A549 treated with AZD9567 at 1 μM for 4 hours (cell line): ENCODE measurements around the gene STX10. TPM values are rescaled to one million over a fixed set of nuclear protein-coding genes. Genes with fewer than 3 reads are reported as not detected.

Experiments used
- total RNA-seq: library from RNA; stranded (reverse); fragments of 200-300 nt; extraction: Qiagen RNA extraction; gene quantifications from 5 replicates; pipeline ENCODE4 v1.2.3, GENCODE V29; 2022; ENCODE audit not compliant: insufficient read depth

STX10 gene
- 48.0 to 53.3 TPM (median 52.4 TPM) in 5 replicates for total RNA-seq

GRCh38 chr19:13150187-13150930 lies at the start of gene STX10, which contains the start of gene IER2:
STX10 (minus strand) TSS chr19:13150375; CDS start chr19:13150173, 202 bp downstream.
IER2 (plus strand) TSS chr19:13150411; CDS start chr19:13153187, 2,776 bp downstream.

GRCh38 chr19:13117772-13118423 lies 32.3 kb downstream of the STX10 start, which contains the start of gene NACC1:
NACC1 (plus strand) TSS chr19:13118264; CDS start chr19:13135208, 16,944 bp downstream.

GRCh38 chr19:13116282-13117175 lies 33.6 kb downstream of the STX10 start, which contains the start of gene TRMT1:
TRMT1 (minus strand) TSS chr19:13116740; CDS start chr19:13116399, 341 bp downstream.

GRCh38 chr19:13102666-13103580 lies 47.3 kb downstream of the STX10 start, which contains the start of gene LYL1:
LYL1 (minus strand) TSS chr19:13102858; CDS start chr19:13101171, 1,687 bp downstream.

Other genes starting within 250 kb of the STX10 start
- gene SYCE2, start 231.1 kb downstream of the STX10 start, total RNA-seq, result 0.25 to 1.8 TPM (median 0.42 TPM) in 5 replicates
- gene FARSA, start 216.7 kb downstream of the STX10 start, total RNA-seq, result 60.5 to 80.0 TPM (median 74.4 TPM) in 5 replicates
- 481 to 566 TPM (median 518 TPM) in 5 replicates for gene CALR, start 211.8 kb downstream of the STX10 start, total RNA-seq
- 73.1 to 82.3 TPM (median 81.9 TPM) in 5 replicates for gene RAD23A, start 204.5 kb downstream of the STX10 start, total RNA-seq
- 20.6 to 55.7 TPM (median 51.6 TPM) in 5 replicates for gene GADD45GIP1, start 193.2 kb downstream of the STX10 start, total RNA-seq
- 0.03 to 0.07 TPM (median 0.06 TPM) in 3 of 5 replicates, not detected in the others for gene DAND5, start 180.8 kb downstream of the STX10 start, total RNA-seq
- 3.6 to 4.3 TPM (median 3.8 TPM) in 5 replicates for gene NFIX, start 154.9 kb downstream of the STX10 start, total RNA-seq
- 0.56 to 0.92 TPM (median 0.70 TPM) in 4 of 5 replicates, not detected in the other for gene LYL1, start 47.5 kb downstream of the STX10 start, total RNA-seq
- 34.6 to 44.3 TPM (median 38.0 TPM) in 5 replicates for gene TRMT1, start 33.6 kb downstream of the STX10 start, total RNA-seq
- 33.2 to 43.4 TPM (median 39.4 TPM) in 5 replicates for gene NACC1, start 32.1 kb downstream of the STX10 start, total RNA-seq
- 38.5 to 59.3 TPM (median 49.4 TPM) in 5 replicates for gene IER2, start within 50 bp of the STX10 start, total RNA-seq